ENCODE results near the gene RNPEP. TPM values are rescaled to one million over a fixed set of nuclear protein-coding genes. Genes with fewer than 3 reads are reported as not detected.

RNPEP gene
- total and polyA plus RNA-seq, 2 of the 13 experiments (the other 11 are each of a cell fraction or from before 2014, with no cell fraction given) = 20.6 to 38.4 TPM

DNA sequence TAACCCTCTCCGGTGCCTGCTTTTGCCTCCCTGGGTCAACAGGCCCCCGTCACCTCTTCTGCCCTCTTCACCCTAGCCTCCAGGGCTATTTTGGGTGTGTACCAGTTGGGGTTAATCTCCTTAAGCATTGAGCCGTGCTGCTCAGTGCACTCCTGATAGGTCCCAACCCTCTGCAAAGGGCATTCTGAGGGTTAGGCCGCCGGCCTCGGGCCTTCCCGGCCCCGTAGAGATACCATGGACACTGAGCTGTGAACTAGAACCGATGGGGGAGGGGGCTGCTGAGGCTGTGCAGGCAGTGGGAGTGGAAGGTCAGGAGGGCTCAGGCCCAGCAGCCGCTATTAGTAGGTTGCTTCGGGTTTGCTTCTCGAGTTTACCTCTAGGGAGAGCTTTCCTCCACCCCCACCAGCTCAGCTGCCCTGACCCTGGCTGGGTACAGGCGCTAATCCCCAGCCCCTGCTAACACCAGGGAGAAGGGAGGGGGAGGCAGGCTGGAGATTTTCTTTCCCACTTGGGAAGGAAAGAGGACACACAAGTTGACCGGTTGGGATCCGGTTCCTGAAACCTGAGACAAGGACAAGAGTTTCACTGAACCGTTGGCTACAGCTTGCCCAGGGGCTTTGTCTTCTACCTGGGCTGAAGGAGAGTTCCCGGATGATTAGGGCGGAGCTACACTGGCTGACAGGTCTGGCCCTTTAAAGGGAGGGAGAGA lies 40.9 kb upstream of the RNPEP start (continued):
- TF ChIP-seq RBM39 (IDR thresholded peaks at IDR 0.05; ENCODE audit: low read depth, low read length, poor library complexity, severe bottlenecking) (no peak), PTBP1 (IDR thresholded peaks at IDR 0.05; ENCODE audit: low read depth, low read length, poor library complexity, severe bottlenecking) (no peak), ZNF672 (CRISPR knock-in tag; IDR thresholded peaks at IDR 0.05) (no peak), ZNF431 (CRISPR knock-in tag; IDR thresholded peaks at IDR 0.05; ENCODE audit: borderline replicate concordance, low read depth) (no peak), CCDC6 (CRISPR knock-in tag; IDR thresholded peaks at IDR 0.05) (no peak), POLR2AphosphoS2 (IDR thresholded peaks at IDR 0.05; ENCODE audit: low read depth, low read length) (no peak), ZSCAN9 (CRISPR knock-in tag; IDR thresholded peaks at IDR 0.05; ENCODE audit: borderline replicate concordance) (no peak), TEAD3 (CRISPR knock-in tag; optimal IDR thresholded peaks at IDR 0.05; ENCODE audit: borderline replicate concordance) (peak; percentile 25), ZNF296 (CRISPR knock-in tag; conservative IDR thresholded peaks at IDR 0.05) (no peak), ZNF75D (CRISPR knock-in tag; IDR thresholded peaks at IDR 0.05; ENCODE audit: borderline replicate concordance) (no peak), NCOA2 (CRISPR knock-in tag; IDR thresholded peaks at IDR 0.05) (no peak), ZNF883 (CRISPR knock-in tag; IDR thresholded peaks at IDR 0.05; ENCODE audit: not compliant biosample characterization) (no peak), ZNF549 (CRISPR knock-in tag; IDR thresholded peaks at IDR 0.05) (no peak), ZBTB7A (CRISPR knock-in tag; IDR thresholded peaks at IDR 0.05) (no peak), SOX5 (CRISPR knock-in tag; IDR thresholded peaks at IDR 0.05; ENCODE audit: borderline replicate concordance) (no peak), ZNF879 (CRISPR knock-in tag; IDR thresholded peaks at IDR 0.05) (no peak), NR1H2 (CRISPR knock-in tag; IDR thresholded peaks at IDR 0.05; ENCODE audit: borderline replicate concordance, low read depth) (no peak), SPEN (CRISPR knock-in tag; IDR thresholded peaks at IDR 0.05; ENCODE audit: low read depth) (peak; percentile 38; the same call in 1 of the 2 replicates), TCF7L2 (IDR thresholded peaks at IDR 0.05; ENCODE audit: low read depth, low read length) (no peak), HOXA7 (CRISPR knock-in tag; IDR thresholded peaks at IDR 0.05) (no peak), SYNCRIP (IDR thresholded peaks at IDR 0.05; ENCODE audit: insufficient read depth, low read depth, low read length) (no peak), SMC3 (IDR thresholded peaks at IDR 0.05; ENCODE audit: low read length) (no peak), BCL6 (CRISPR knock-in tag; IDR thresholded peaks at IDR 0.05) (no peak), ZNF891 (CRISPR knock-in tag; IDR thresholded peaks at IDR 0.05) (no peak), POLR2G (IDR thresholded peaks at IDR 0.05; ENCODE audit: low read depth, low read length) (peak; percentile 38; the same call in 1 of the 2 replicates), ZIK1 (CRISPR knock-in tag; IDR thresholded peaks at IDR 0.05; ENCODE audit: borderline replicate concordance, low read depth) (no peak), ZNF577 (CRISPR knock-in tag; IDR thresholded peaks at IDR 0.05; ENCODE audit: borderline replicate concordance, low read depth) (no peak), ZBTB21 (CRISPR knock-in tag; IDR thresholded peaks at IDR 0.05) (no peak)
- TF ChIP-seq, protein P1, sequence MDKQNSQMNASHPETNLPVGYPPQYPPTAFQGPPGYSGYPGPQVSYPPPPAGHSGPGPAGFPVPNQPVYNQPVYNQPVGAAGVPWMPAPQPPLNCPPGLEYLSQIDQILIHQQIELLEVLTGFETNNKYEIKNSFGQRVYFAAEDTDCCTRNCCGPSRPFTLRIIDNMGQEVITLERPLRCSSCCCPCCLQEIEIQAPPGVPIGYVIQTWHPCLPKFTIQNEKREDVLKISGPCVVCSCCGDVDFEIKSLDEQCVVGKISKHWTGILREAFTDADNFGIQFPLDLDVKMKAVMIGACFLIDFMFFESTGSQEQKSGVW (CRISPR knock-in tag; IDR thresholded peaks at IDR 0.05; ENCODE audit: borderline replicate concordance) = no peak
- TF ChIP-seq, protein P2, sequence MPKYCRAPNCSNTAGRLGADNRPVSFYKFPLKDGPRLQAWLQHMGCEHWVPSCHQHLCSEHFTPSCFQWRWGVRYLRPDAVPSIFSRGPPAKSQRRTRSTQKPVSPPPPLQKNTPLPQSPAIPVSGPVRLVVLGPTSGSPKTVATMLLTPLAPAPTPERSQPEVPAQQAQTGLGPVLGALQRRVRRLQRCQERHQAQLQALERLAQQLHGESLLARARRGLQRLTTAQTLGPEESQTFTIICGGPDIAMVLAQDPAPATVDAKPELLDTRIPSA (CRISPR knock-in tag; IDR thresholded peaks at IDR 0.05; ENCODE audit: borderline replicate concordance) = no peak

Data from HepG2 (cell line).